GM18517 (cell line): ENCODE results near the gene STARD13.
"Not testable (repeated sequence)": the region's sequence is repeated elsewhere in the genome, so short reads cannot be mapped to it uniquely, and the experiment has no call there.

ENCODE experiments used
- ATAC-seq: cut with Tn5 transposase; IDR thresholded peaks from one replicate; pipeline ENCODE4 v1.9.1; 2021; ENCODE audit warnings: mild to moderate bottlenecking, moderate library complexity; ENCODE audit not compliant: unreplicated experiment

The STARD13 gene

DNA sequence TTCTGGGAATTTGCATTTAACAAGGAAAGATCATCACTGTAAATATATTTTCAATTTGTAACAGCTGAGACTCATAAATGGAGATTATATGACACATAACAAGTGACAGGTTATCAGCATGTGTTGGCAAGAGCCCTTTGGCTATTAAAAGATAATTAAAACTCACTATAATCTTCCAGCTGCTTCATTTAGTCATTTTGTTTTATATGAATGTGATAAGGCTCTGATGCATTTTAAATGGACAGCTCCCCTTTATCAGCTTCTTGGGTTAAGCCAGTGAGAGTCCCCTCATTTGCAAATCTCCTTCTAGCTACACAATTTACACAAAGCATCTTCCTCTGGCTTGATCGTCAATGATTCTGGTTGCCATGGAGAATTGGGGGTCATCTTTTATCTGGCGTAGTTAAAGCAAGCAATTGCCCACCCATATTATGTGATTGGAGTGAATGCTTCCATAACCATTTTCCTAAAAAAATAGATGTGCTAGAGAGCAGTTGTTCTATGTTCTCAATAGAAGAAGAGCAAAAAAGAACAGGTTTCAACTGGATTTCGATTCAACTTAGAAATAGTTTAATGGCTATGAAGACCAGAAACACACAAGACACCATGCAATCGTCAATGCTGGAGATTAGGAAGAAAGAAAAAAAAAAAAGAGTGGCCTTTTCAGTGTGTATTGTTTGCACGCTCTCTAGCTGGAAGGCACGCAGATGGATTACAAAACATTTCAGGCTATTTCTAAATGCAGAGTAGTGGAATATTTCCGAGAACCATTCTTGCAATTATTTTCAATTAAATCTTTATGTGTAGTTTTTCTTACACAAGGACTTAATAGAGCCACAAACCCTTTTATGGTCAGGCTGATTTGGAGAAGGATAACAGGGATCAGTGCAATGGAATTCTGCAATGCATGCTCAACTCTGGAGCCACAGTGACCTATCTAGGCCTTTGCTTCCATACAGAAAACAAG lies 27.4 kb downstream of the STARD13 start:
- no peak for ATAC-seq

DNA sequence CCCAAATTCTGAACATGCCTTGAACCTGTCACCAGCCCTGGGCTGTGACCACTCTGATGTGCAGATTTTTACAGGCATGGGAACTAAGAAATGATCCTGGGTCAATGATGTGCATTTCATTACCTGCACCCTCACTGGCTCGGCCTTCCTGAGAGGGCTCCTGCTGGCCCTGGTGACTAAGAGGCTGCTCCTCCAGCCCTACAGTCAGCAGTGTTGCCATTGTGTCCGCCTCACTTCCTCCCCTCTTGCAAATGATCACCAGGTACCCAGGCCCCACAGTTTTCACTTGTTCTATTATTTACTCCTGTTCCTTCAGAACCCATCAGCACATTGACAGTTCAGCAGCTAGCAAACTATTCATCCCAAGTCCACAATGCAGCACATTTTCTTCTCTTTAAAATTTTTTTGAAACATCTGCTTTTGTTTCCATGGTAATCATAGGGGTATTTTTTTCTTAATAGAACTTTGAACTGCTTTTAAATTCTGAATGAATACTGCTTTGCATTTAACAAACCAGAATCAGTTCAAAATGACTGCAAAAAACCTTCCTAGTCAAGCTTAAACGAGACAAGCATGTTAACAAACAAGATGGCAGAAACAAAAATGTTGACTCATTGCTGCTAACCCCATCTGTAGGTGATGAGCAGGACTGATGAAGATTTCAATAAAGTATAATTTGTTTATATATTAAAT lies 29.3 kb downstream of the STARD13 start:
- ATAC-seq = no peak

DNA sequence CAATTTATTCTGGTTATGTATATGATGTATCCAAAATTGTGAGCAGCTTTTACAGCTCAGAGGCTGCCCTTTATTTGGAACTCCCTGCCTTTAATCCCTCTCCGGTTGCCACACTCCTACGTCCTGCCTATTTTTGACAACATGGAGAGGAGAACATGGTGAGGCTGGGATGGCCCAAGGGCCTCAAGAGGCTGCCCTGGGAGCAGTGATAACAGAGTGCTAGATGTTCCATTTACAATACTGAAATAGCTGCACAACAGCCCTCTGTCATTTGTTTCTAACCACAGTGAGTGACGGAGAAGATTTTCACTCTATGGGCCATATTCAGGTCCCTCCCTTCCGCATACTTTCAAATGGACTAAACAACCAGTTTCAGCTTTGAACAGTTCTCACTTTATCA lies 33.4 kb downstream of the STARD13 start:
- ATAC-seq = no peak

DNA sequence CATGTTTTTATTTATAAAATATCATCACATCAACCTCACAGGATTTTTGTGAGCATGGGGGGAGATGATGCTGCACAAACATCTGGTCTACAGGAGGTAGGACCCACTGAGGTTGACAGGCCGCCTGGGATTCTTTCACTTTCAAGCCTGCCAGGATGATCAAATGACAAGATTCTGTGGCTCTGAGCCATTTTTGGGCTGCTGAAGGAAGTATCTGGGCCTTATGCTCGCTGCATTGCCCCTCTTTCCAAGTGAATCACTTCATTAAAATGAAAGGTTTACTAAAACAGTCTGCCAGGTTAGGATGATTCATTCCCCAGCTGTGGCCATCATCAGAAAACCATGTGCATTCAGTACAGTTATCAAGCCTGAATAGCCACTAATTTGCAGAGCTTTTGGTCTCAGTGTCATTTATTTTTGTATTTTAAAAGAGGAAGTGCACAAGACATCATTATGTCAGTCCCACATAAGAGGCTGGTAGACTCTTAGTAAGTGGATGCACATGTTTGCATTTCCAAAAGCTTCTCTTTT lies 34.4 kb downstream of the STARD13 start:
- peak; percentile 76 for ATAC-seq

DNA sequence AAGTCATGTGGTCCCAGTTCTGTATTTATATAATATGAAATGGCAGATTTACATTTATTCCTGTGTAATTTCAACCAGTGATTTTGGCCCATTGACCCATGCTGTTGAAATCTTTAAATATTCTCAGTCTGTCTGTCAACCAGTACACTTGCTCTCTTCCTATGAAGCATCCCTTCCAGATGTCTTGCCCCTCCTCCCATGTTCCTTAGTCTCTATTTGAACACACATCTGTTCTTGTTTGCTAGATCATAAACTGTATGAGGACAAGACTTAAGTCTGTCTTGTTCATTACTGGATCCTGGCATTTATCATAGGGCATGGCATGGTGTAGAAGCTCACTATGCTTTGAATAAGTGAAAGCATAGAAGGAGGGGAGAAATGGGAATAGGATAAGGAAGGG lies 34.9 kb downstream of the STARD13 start:
- no peak for ATAC-seq

DNA sequence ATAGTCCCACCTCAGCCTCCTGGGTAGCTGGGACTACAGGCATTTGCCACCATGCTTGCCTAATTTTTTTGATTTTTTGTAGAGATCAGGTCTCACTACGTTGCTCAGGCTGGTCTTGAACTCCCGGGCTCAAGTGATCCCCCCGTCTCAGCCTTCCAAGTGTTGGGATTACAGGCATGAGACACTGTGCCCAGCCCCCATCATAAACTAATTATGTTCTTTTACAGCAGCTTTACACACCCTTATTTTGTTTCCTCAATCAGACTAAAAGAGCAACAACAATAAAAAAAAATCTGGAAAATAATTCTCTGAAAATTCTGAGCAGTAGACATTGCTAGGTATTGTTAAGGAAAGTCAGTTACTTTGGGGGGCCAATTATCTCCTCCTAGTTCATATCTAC lies 35.7 kb downstream of the STARD13 start:
- ATAC-seq = no peak

DNA sequence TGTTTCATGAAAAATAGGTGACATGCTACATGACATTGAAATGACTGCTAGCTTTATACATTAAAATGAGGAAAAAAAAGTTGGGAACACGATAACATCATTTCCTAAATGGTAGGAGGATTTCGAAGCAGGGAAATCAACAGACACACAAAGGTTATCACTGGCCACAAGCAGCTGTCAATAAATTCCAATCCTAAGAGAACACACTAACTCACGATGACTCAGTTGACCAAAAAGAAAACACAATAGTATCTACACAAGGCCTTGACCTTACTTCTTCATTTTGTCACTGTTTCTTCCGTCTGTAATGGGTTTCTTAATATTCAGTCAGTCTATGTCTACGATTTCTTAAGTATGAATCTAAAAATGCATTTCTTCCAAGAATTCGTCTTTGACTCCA lies 36.5 kb downstream of the STARD13 start:
- no peak for ATAC-seq

DNA sequence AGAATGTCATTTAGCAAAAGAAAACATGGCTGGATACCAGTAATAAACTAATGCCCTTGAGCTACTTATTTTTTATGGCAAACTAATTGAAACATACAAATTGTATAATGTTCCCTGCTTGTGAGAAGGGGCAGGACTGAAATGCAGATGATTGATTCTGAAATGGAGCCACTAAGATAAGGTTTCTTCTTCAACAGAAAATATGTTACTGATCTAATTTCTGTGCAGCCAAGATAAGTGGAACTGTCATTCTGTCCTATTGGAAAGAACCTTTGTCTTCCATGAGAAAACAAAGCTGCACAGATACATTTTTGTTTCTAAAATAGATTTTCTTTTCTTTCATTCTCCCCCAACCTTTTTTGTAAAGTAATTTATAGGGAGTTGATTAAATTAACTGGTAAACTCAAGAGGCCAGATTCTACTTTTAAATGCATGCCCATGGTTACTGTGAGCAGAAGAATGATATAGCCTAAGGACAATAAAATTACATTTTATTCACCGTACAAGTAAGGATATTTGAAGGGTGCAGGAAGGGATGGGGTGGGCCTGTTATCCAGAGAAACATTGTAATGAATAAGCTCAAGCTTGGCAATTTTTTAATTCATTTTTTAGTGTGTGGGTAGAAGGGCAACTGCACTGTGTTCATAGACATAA lies 39.9 kb downstream of the STARD13 start:
- ATAC-seq = no peak

DNA sequence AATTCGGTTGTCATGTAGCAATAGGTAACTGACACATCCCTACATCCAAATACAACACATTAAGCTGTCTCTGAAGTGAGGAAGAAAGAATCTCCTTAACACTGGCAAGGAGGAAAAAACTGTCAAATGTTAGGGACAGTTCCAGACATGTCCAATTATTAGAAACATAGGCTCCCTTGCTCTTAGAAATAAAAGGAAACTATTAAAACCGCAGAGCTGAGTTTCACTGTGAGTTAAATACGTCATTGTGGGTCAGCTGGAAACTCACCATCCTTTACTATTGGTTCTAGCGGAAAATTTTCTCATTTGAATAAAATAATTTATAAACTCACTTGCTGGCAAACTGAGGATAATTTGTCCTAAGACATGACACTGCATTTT lies 40.7 kb downstream of the STARD13 start:
- no peak for ATAC-seq

DNA sequence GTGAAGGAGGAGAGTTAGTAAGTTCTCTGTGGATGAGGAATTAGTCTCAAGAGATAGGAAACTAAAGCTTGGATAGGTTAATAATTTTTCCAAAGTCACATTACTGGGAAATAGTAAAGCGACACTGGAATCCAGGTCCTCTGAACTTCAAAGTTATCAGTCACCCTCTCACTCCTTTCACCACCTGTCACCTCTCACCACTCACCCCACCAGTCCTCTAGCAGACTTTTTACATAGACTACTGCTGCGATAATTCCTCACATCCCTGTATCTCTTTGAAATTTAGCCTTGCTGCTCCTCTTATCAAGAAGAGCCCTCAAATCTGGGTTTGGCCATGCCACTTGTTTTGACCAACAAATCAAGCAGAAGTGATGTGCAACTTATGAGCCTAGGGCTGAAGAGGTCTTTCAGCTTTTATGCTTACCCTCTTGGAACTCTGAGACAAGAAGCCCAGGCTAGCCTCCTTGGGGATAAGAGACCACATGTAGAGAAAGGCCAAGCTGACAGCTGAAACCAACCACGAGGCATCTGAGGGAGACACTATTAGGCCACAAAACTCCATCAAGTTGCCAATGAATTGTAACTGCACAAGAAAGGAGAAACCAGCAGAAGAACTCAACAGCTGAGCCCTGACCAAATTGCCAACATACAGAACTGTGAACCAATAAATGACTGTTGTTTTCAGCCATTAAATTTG lies 41.2 kb downstream of the STARD13 start:
- ATAC-seq = no peak

DNA sequence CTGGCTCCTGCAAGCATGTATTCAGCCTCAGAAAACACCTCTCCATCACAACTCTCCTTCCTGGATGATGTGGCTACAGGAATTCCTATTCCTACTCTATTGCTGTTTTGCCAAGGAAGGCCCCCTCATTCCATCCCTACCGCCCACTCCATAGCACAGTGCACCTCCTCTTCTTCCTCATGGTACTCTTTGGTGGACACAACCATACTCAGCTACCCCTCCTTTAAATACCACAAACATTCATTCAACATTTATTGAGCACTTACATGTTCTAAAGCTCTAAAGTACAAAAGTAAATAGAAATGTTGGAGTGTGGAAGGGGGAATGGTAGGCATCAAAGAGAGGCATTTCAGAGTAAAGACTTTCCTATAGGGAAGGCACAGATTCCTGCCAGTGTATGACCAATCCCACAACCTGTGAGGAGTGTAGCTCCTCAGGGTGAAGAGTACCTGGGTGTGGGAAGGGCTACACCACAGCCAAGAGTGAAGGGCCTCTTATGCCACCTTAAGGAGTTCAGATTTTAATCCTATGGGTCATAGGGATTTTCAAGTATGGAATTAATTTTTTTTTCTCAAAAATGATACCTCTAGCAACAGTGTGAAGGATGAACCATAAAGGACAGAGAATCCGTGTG lies 42.5 kb downstream of the STARD13 start:
- ATAC-seq = no peak

DNA sequence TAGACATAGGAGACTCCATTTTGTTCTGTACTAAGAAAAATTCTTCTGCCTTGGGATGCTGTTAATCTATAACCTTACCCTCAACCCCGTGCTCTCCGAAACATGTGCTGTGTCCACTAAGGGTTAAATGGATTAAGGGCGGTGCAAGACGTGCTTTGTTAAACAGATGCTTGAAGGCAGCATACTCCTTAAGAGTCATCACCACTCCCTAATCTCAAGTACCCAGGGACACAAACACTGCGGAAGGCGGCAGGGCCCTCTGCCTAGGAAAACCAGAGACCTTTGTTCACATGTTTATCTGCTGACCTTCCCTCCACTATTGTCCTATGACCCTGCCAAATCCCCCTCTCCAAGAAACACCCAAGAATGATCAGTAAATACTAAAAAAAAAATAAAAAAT lies 43.2 kb downstream of the STARD13 start:
- not testable (repeated sequence) for ATAC-seq

DNA sequence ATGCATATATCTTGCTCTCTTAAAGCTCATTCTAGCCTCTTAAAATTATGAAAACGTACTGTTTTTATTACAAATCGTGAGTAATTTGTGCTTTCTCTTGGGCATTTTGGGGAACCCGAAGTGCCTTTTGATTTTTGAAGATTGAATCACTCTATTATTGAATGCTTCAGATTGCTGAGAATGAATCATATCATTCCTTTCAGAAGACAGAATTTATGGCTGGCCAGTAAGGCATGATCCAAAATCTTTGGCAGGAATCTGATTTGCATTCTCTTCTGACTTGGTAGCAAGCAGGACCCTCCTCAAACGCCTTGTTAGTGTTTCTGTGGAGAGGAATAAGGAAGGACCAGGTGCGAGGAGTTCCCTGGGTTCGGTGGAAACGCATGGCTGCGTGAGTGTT lies 49.5 kb downstream of the STARD13 start:
- no peak for ATAC-seq

DNA sequence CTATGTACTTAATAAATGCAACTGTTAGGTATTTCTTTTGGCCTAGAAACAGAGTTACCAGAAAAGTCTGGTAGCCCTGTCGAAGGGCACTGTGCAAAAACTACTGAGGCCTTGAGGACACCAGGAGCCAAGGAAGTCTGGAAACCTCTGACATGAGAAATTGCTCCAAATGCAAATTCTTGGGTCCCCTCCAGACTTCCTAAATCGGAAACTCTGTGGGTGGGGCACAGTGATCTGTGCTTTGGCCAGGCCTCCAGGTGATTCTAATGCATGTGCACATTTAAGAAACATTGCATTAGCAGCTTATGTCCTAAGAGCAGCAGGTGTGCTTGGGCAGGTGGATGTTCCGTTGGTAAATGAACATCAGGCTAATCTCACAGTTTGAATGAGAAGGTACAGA lies 50.0 kb downstream of the STARD13 start:
- ATAC-seq = no peak

DNA sequence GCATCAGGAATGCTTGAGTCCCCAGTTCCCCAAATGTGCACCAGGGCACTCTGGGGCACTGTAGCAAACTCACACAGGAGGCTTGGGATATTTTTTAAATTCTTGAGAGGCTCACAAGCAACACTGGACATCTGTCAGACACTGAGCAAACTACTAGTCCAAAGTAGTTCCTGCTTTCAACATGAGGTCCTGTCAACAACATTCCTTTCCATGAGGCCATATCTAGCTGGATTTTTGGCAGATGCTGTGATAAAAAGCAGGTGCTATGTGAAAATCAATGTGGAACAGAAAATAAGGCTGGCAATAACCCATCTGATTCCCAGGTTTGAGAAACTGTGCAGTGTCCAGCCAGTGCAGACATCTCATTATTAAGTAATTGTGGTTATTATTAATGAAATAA lies 50.5 kb downstream of the STARD13 start:
- no peak for ATAC-seq

DNA sequence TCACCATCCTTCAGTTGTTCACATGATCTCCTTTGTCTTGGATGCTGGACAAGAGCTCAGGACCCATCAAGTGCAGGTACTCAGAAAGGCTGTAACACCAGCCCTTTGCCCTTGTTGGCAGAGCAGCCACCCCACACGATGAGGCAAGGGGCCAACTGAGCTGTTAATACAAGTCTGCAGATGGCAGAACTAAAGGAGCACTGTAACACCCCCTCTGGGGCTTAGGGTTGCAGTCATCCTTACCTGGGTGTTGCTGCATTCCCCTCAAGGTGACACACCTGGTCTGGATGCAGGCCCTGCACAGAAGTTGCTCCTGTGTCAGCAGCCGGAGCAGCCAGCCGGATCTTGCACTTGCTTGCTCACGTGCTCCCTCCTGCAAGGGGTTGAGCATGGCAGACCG lies 52.0 kb downstream of the STARD13 start:
- ATAC-seq = no peak

DNA sequence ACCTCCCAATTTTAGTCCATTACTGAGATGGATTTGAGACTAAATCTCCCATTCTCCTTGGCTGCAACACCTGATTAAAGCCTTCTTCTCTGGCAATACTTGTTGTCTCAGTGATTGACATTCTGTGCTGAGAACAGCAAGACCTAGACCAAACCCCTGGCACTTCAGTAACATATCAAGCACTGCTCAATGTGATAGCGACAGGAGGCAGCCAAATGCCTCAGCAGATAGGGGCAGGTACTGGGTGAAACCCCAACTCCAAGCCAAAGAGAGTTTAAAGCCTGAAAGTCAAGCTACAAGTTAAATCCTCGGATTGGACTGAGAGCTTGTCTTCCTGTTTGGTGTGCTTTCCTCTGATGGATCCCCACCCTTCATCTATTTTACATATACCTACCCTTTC lies 52.7 kb downstream of the STARD13 start:
- ATAC-seq = no peak

DNA sequence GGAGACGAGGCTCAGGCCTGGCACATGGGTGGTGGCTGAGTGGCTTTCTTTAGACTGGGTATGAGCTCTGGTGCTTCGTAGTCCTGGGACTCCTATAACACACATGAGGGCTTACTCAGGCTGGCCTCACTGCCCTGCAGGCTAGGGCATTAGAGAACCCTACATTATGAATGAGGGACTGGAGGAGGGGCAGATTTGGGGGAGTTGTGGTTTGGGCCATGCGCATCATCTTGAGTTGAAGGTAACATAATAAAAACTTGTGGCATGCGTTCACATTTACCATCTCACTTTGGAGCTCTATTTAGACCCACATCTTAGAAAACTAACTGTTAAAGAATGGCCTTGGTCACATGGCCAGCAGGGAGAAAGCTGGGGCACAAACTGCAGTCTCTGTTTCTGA lies 54.2 kb downstream of the STARD13 start:
- ATAC-seq = no peak

DNA sequence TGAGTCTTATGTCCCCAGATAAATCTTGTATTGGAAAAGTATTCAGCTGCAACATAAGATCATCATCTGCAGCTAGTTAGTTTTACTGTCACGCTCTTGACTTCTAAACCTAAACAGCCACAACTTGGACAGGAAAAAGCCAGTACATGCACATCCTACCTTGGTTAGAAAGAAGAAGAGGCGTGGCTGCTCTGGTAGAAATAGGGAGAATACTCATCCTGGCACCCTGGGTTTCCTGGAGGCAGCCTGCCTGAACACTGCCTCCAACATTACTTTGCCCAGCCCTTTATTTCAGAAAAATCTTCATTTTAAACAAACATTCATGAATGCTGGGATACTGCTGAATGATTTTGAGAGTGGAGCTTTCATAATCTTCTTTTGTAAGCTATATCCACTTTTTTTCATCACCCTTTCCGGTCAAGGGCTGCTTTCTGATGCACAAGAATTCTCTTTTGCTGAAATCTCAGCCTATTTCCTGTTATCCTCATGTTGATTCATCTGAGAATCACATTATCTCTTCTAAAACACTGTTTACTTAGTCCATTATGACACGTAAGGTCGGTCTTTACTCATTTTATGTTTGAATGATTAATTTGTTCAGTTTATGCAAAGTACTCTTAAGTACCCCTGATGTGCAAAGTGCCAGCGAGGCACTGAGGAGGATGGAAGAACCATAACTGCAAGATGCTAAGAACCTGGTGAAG lies 55.2 kb downstream of the STARD13 start:
- ATAC-seq = no peak
